Lower leg skin (tissue), 4 donors: ENCODE measurements around the gene CABYR. TPM values are rescaled to one million over a fixed set of nuclear protein-coding genes. Genes with fewer than 3 reads are reported as not detected.

Experiments
- DNase-seq, 2 donors: peaks; one replicate each; pipeline ENCODE4 v3.0.0-alpha.2; 2019; ENCODE audit warnings: low spot score in 2 of 2
- H3K4me3 ChIP-seq: fragments of 200-600 bp; sonication (generic); 2 replicates; pipeline ENCODE4 v1.5.1; 2017; ENCODE audit warnings: mild to moderate bottlenecking, low read depth; ENCODE audit not compliant: poor library complexity, severe bottlenecking
- POLR2A ChIP-seq, 2 donors: fragments of 450-650 bp; IDR thresholded peaks; one replicate each; pipeline ENCODE4 v1.6.1; 2016 to 2017; ENCODE audit warnings: antibody characterized with exemption in 2 of 2, mild to moderate bottlenecking in 1 of 2, moderate library complexity in 1 of 2
- WGBS, 2 donors: methylation state at CpG; one replicate each; pipeline ENCODE4 v1.1.5; 2018; 5-methylcytosine and 5-hydroxymethylcytosine counted together
- intact Hi-C: fragments of 100-400 bp; cut with DNase I; formaldehyde crosslinking; loops from one replicate; pipeline ENCODE4 v1.15.0; 2023; ENCODE audit warnings: low total_unique reads
- total RNA-seq, 4 donors: library from RNA; depleted of rRNA; stranded (reverse); fragments of >200 nt; gene quantifications; one replicate each; pipeline ENCODE4 v1.1.0, GENCODE V29; 2016
- TF ChIP-seq, protein P1 (sequence below), 3 donors: fragments of 450-650 bp; IDR thresholded peaks; one replicate each; pipeline ENCODE4 v1.5.1; 2016; ENCODE audit warnings: antibody characterized with exemption in 3 of 3, mild to moderate bottlenecking in 3 of 3, moderate library complexity in 2 of 3

The CABYR gene
- total RNA-seq, 4 donors from 2014 or later = 0.68 to 1.9 (median 0.93) TPM; not detected in 1

GRCh38 chr18:24121625-24122024 lies 17.2 kb upstream of the CABYR start:
- DNase-seq = no peak
- WGBS, 2 donors = 90 to 92% methylated on average over 2 of the region's 2 CpGs
- TF ChIP-seq, protein P1, sequence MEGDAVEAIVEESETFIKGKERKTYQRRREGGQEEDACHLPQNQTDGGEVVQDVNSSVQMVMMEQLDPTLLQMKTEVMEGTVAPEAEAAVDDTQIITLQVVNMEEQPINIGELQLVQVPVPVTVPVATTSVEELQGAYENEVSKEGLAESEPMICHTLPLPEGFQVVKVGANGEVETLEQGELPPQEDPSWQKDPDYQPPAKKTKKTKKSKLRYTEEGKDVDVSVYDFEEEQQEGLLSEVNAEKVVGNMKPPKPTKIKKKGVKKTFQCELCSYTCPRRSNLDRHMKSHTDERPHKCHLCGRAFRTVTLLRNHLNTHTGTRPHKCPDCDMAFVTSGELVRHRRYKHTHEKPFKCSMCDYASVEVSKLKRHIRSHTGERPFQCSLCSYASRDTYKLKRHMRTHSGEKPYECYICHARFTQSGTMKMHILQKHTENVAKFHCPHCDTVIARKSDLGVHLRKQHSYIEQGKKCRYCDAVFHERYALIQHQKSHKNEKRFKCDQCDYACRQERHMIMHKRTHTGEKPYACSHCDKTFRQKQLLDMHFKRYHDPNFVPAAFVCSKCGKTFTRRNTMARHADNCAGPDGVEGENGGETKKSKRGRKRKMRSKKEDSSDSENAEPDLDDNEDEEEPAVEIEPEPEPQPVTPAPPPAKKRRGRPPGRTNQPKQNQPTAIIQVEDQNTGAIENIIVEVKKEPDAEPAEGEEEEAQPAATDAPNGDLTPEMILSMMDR (IDR thresholded peaks at IDR 0.05) = no peak
- no peak for TF ChIP-seq POLR2A (IDR thresholded peaks at IDR 0.05)
- intact Hi-C loops = loop anchor here (10.0 kb wide), 1 partner anchor 187 kb away; no protein-coding TSS in a partner anchor
- H3K4me3 ChIP-seq = no peak overlapping the region

DNA sequence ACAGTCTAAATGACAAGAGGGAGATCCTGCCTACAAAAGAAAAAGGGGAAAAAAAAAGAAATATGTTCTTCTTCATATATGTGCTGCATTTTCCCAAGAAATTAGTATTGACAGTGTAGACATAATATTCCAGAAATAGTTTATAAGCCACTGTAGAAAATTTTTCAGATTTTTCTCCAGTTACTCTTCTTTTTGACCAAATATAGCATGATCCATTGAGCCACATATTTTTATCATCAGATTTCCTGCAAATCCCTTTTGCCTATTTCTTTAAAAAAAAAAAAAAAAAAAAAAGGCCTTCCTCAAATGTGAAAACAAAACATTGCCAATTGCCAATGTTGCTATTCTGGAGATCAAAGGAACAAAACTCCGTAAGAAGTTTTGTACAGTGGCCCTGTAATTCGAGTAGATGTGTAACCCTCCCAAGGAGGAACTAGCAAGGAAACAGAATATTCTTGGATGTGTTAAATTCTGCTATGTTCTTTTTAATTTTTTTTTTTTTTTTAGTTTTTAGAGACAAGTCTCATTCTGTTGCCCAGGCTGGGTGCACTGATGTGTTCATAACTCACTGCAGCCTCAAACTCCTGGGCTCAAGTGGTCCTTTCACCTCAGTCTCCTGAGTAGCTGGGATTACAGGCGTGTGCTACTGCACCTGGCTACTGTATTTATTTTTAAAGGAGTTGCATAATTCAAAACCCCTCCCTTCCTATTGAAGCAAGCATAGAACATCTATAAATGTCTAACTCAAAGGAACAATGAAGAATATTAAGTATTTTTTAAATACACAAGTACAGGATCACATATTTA lies 12.5 kb upstream of the CABYR start:
- intact Hi-C loops = loop anchor here (10.0 kb wide), 1 partner anchor 192 kb away; no protein-coding TSS in a partner anchor
- TF ChIP-seq, protein P1 (IDR thresholded peaks at IDR 0.05) = no peak
- TF ChIP-seq POLR2A (IDR thresholded peaks at IDR 0.05) = no peak
- no peak for DNase-seq
- H3K4me3 ChIP-seq = no peak overlapping the region
- 44 to 45% methylated on average over 3 of the region's 3 CpGs for WGBS, 2 donors

- DNase-seq = no peak
- intact Hi-C loops = loop anchor here (10.0 kb wide), 1 partner anchor 193 kb away; no protein-coding TSS in a partner anchor
- H3K4me3 ChIP-seq = no peak overlapping the region
- TF ChIP-seq, protein P1 (IDR thresholded peaks at IDR 0.05) = no peak
- TF ChIP-seq POLR2A (IDR thresholded peaks at IDR 0.05) = no peak
- WGBS, 2 donors = 62 to 89% methylated on average over 3 of the region's 3 CpGs
Observed at GRCh38 chr18:24127735-24128134, 11.1 kb upstream of the CABYR start.

DNA sequence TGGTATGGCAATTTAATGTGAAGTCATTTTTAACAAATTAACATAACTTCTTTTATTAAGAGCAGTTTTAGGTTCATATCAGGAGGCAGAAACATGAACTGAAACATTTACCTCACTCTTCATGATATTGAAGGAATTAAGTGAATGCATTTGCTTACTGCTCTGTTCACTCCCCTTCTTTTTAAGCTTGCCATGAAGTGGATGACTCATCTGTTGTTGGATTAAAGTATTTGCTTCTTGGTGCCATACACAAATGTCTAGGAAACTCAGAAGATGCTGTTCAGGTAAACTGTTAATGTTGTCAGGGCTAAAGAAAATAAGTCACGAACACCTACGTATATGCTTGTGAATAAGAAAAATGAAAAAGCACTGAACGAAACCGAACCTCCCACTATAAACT lies 10.2 kb upstream of the CABYR start:
- no peak overlapping the region for H3K4me3 ChIP-seq
- TF ChIP-seq POLR2A (IDR thresholded peaks at IDR 0.05) = no peak
- TF ChIP-seq, protein P1 (IDR thresholded peaks at IDR 0.05) = no peak
- DNase-seq = no peak
- intact Hi-C loops = loop anchor here (10.0 kb wide), 1 partner anchor 194 kb away; no protein-coding TSS in a partner anchor
- 86 to 97% methylated on average over 4 of the region's 4 CpGs for WGBS, 2 donors

GRCh38 chr18:24130494-24130893 lies 8.4 kb upstream of the CABYR start:
- intact Hi-C loops = no loop called here
- TF ChIP-seq, protein P1 (IDR thresholded peaks at IDR 0.05) = no peak
- TF ChIP-seq POLR2A (IDR thresholded peaks at IDR 0.05) = no peak
- WGBS, 2 donors = 84 to 92% methylated on average over 2 of the region's 2 CpGs
- H3K4me3 ChIP-seq = no peak overlapping the region
- no peak for DNase-seq
